ENCODE measurements around the gene PARK7.

PARK7 gene

GRCh38 chr1:7980984-7981383, 19.5 kb downstream of the PARK7 start:
- Mint-ChIP-seq H3K4me3 (no peak overlapping the region), H3K27ac (no peak overlapping the region), H3K4me1 (peaks cover 34% of the 10 kb centered on the region), H3K9me3 (no peaks in the 10 kb centered on the region), H3K27me3 (ENCODE audit: low read depth, poor library complexity) (no peaks in the 10 kb centered on the region), H3K36me3 (ENCODE audit: low read depth) (peaks cover 63% of the 10 kb centered on the region)
- no peak for DNase-seq
- TF ChIP-seq CTCF (IDR thresholded peaks at IDR 0.05), result no peak

DNA sequence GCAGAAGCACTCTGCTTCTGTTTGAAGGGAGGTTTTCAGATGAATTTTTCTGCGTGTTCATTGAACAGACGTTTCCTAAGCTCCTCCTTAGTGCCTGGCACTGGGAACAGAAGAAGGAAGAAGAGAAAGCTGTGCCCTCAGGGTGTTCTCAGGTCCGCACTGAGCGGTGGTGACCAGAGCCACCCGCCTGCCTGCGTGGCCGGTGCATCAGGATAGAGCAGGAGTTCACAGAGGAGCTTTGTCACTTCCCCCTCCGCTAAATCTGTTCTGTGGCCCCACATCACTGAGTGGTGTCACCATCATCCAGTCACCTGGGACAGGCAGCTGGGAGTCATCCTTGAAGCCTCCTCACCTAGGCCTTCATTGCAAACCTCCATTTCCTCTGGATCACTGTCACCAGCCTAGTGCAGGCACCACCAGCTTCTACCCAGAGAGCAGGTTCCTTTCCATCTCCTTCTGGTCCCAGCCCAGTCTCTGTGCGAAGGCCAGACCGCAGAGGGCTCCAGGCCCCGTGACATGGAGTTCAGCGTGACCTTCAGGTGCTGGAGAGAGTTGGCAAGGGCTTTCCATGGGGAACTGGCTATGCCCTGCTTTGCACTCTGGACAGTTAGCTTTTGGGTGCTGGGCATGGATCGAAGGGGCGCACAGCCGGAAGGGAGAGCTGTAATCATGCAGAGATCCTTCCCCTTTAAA, 21.7 kb downstream of the PARK7 start:
- no peak for TF ChIP-seq CTCF (IDR thresholded peaks at IDR 0.05)

GRCh38 chr1:7984811-7985210, 23.3 kb downstream of the PARK7 start:
- no peak for TF ChIP-seq CTCF (IDR thresholded peaks at IDR 0.05)
- peak overlapping the region; percentile 64 for H3K27ac Mint-ChIP-seq
- no peak overlapping the region for H3K4me3 Mint-ChIP-seq

More for the DNA sequence above, 21.7 kb downstream of the PARK7 start:
- peaks cover 26% of the 10 kb centered on the region for H3K4me1 Mint-ChIP-seq
- DNase-seq, result no peak
- H3K4me3 Mint-ChIP-seq, result no peak overlapping the region
- H3K27ac Mint-ChIP-seq, result no peak overlapping the region
- H3K9me3 Mint-ChIP-seq, result no peaks in the 10 kb centered on the region
- no peaks in the 10 kb centered on the region for H3K27me3 Mint-ChIP-seq (ENCODE audit: low read depth, poor library complexity)
- peaks cover 71% of the 10 kb centered on the region for H3K36me3 Mint-ChIP-seq (ENCODE audit: low read depth)

GRCh38 chr1:7985851-7986612, 24.5 kb downstream of the PARK7 start:
- no peak for DNase-seq
- no peak overlapping the region for H3K4me3 Mint-ChIP-seq
- no peak for TF ChIP-seq CTCF (IDR thresholded peaks at IDR 0.05)
- H3K27ac Mint-ChIP-seq, result peak overlapping the region; percentile 78
- peaks cover 56% of the 10 kb centered on the region for H3K36me3 Mint-ChIP-seq (ENCODE audit: low read depth)
- H3K27me3 Mint-ChIP-seq (ENCODE audit: low read depth, poor library complexity), result no peaks in the 10 kb centered on the region
- H3K4me1 Mint-ChIP-seq, result peaks cover 26% of the 10 kb centered on the region
- H3K9me3 Mint-ChIP-seq, result no peaks in the 10 kb centered on the region

More at GRCh38 chr1:7984811-7985210, 23.3 kb downstream of the PARK7 start:
- Mint-ChIP-seq H3K4me1 (peaks cover 26% of the 10 kb centered on the region), H3K27me3 (ENCODE audit: low read depth, poor library complexity) (no peaks in the 10 kb centered on the region), H3K36me3 (ENCODE audit: low read depth) (peaks cover 59% of the 10 kb centered on the region), H3K9me3 (no peaks in the 10 kb centered on the region)
- no peak for DNase-seq

- no peaks in the 10 kb centered on the region for H3K9me3 Mint-ChIP-seq
- no peaks in the 10 kb centered on the region for H3K27me3 Mint-ChIP-seq (ENCODE audit: low read depth, poor library complexity)
- no peak overlapping the region for H3K27ac Mint-ChIP-seq
- H3K4me3 Mint-ChIP-seq, result no peak overlapping the region
- peaks cover 31% of the 10 kb centered on the region for H3K4me1 Mint-ChIP-seq
- no peak for DNase-seq
- no peak for TF ChIP-seq CTCF (IDR thresholded peaks at IDR 0.05)
- H3K36me3 Mint-ChIP-seq (ENCODE audit: low read depth), result peaks cover 47% of the 10 kb centered on the region
Measured at GRCh38 chr1:7987528-7987927, 26.0 kb downstream of the PARK7 start.

Data from nephron progenitor cell (in vitro differentiated cells).